Measurements from ENCODE around the gene ZBTB12. TPM values are rescaled to one million over a fixed set of nuclear protein-coding genes. Genes with fewer than 3 reads are reported as not detected.

ZBTB12 gene
- total and polyA plus RNA-seq, 10 of the 15 experiments (the other 5 are each of a cell fraction or from before 2014, with no cell fraction given), result 0.81 to 4.5 (median 1.7) TPM; not detected in 4

DNA sequence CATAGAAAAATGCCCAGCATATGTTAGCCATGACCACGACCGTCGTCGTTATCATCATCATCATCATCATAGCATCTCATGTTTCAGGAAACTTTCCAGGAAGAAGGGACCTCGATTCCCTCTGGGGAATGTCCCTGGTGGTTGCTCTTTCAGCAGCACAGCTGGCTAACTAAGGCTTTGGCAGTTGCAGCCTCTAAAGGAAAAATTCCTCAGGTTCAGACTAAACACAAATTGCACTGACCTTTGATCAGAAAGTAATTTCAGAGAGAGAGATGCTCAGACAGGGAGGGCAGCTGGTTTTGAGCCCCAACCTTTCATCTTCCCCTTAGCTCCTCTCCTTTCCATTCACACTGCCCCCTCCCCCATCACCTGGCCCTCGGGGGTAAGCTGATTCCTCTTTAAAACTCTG lies 38.4 kb upstream of the ZBTB12 start:
- Histone ChIP-seq H3K4me3 (no peak overlapping the region), H3K9ac (ENCODE audit: control insufficient read depth, insufficient read depth, low read length) (no peak overlapping the region), H3K79me2 (ENCODE audit: control insufficient read depth, insufficient read depth, low read length) (no peaks in the 10 kb centered on the region), H3K27ac (ENCODE audit: control insufficient read depth, insufficient read depth) (no peak overlapping the region), H3K36me3 (ENCODE audit: control insufficient read depth in 2 of 2, insufficient read depth in 2 of 2, low read length in 1 of 2) (no peaks in the 10 kb centered on the region), H3K4me2 (ENCODE audit: control insufficient read depth, insufficient read depth) (no peak overlapping the region), H3K27me3 (replicated peaks in 1 of 2; ENCODE audit: control insufficient read depth in 2 of 2, insufficient read depth in 2 of 2, low read length in 1 of 2) (peaks cover 0 to 4% of the 10 kb centered on the region in 2 experiments; a peak in 3 of 4 replicates), H4K20me1 (ENCODE audit: control insufficient read depth, insufficient read depth) (no peaks in the 10 kb centered on the region), H3K9me3 (replicated peaks; ENCODE audit: control insufficient read depth, insufficient read depth, low read length) (no peaks in the 10 kb centered on the region), H2AFZ (ENCODE audit: control insufficient read depth, low read depth, low read length) (no peak overlapping the region), H3K4me1 (ENCODE audit: control insufficient read depth, insufficient read depth, low read length) (no peaks in the 10 kb centered on the region)
- ChIA-PET CTCF (interaction anchor here (1.5 kb wide), 1 partner anchor 12 kb away, joined by 5 read pairs; no protein-coding TSS in a partner anchor), RAD21 (ENCODE audit: unreplicated experiment) (no interaction called here), POLR2A (no interaction called here), SMC1A (ENCODE audit: uncharacterized antibody, unreplicated experiment) (interaction anchor here (1.1 to 1.7 kb wide), 3 partner anchors 10 to 19 kb away, joined by 4 to 5 read pairs (median 4); partner anchors contain the start of genes NELFE and SKIC2)
- ATAC-seq (no peak), DNase-seq (ENCODE audit: low read depth, low spot score) (no peak), FAIRE-seq (no peak)
- intact Hi-C loops (cut with micrococcal nuclease; ENCODE audit: unreplicated experiment), result no loop called here
- BruUV-seq (replicated peaks), result no TSS peak
- WGBS (ENCODE audit: insufficient coverage, insufficient replicate concordance, low lambda C conversion rate, missing lambda C conversion rate), result 13% methylated on average over 6 of the region's 6 CpGs
- in situ Hi-C loops (cut with MboI), result no loop called here
- TF ChIP-seq BACH1 (IDR thresholded peaks at IDR 0.05; ENCODE audit: borderline replicate concordance) (no peak), KAT2A (conservative IDR thresholded peaks at IDR 0.05; ENCODE audit: control insufficient read depth, low read depth, low read length) (no peak), POU2F2 (IDR thresholded peaks at IDR 0.05; ENCODE audit: borderline replicate concordance, low read depth, low read length) (no peak), WRNIP1 (IDR thresholded peaks at IDR 0.05; ENCODE audit: borderline replicate concordance, low read depth, low read length) (no peak), YBX1 (IDR thresholded peaks at IDR 0.05) (no peak), SP1 (IDR thresholded peaks at IDR 0.05; ENCODE audit: low read depth, low read length) (no peak), ESRRA (IDR thresholded peaks at IDR 0.05; ENCODE audit: low read length) (no peak), STAT1 (conservative IDR thresholded peaks at IDR 0.05) (no peak), TCF12 (IDR thresholded peaks at IDR 0.05; ENCODE audit: low read depth, low read length) (no peak), IKZF2 (IDR thresholded peaks at IDR 0.05) (no peak), CREB1 (IDR thresholded peaks at IDR 0.05; ENCODE audit: low read depth) (no peak), BHLHE40 (IDR thresholded peaks at IDR 0.05; ENCODE audit: borderline replicate concordance in 1 of 2, low read depth in 2 of 2, low read length in 1 of 2) (no peak), PML (IDR thresholded peaks at IDR 0.05; ENCODE audit: low read length) (no peak), ZNF274 (IDR thresholded peaks at IDR 0.05; ENCODE audit: insufficient read depth, insufficient read length) (no peak), ZZZ3 (IDR thresholded peaks at IDR 0.05; ENCODE audit: control insufficient read depth, insufficient read length, low read depth) (no peak)
- TF ChIP-seq, protein P1, sequence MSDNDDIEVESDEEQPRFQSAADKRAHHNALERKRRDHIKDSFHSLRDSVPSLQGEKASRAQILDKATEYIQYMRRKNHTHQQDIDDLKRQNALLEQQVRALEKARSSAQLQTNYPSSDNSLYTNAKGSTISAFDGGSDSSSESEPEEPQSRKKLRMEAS (IDR thresholded peaks at IDR 0.05; ENCODE audit: low read depth, low read length), result no peak
- TF ChIP-seq, protein P2, sequence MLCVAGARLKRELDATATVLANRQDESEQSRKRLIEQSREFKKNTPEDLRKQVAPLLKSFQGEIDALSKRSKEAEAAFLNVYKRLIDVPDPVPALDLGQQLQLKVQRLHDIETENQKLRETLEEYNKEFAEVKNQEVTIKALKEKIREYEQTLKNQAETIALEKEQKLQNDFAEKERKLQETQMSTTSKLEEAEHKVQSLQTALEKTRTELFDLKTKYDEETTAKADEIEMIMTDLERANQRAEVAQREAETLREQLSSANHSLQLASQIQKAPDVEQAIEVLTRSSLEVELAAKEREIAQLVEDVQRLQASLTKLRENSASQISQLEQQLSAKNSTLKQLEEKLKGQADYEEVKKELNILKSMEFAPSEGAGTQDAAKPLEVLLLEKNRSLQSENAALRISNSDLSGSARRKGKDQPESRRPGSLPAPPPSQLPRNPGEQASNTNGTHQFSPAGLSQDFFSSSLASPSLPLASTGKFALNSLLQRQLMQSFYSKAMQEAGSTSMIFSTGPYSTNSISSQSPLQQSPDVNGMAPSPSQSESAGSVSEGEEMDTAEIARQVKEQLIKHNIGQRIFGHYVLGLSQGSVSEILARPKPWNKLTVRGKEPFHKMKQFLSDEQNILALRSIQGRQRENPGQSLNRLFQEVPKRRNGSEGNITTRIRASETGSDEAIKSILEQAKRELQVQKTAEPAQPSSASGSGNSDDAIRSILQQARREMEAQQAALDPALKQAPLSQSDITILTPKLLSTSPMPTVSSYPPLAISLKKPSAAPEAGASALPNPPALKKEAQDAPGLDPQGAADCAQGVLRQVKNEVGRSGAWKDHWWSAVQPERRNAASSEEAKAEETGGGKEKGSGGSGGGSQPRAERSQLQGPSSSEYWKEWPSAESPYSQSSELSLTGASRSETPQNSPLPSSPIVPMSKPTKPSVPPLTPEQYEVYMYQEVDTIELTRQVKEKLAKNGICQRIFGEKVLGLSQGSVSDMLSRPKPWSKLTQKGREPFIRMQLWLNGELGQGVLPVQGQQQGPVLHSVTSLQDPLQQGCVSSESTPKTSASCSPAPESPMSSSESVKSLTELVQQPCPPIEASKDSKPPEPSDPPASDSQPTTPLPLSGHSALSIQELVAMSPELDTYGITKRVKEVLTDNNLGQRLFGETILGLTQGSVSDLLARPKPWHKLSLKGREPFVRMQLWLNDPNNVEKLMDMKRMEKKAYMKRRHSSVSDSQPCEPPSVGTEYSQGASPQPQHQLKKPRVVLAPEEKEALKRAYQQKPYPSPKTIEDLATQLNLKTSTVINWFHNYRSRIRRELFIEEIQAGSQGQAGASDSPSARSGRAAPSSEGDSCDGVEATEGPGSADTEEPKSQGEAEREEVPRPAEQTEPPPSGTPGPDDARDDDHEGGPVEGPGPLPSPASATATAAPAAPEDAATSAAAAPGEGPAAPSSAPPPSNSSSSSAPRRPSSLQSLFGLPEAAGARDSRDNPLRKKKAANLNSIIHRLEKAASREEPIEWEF (IDR thresholded peaks at IDR 0.05; ENCODE audit: insufficient replicate concordance, low read depth, low read length), result no peak
- TF ChIP-seq, protein P3, sequence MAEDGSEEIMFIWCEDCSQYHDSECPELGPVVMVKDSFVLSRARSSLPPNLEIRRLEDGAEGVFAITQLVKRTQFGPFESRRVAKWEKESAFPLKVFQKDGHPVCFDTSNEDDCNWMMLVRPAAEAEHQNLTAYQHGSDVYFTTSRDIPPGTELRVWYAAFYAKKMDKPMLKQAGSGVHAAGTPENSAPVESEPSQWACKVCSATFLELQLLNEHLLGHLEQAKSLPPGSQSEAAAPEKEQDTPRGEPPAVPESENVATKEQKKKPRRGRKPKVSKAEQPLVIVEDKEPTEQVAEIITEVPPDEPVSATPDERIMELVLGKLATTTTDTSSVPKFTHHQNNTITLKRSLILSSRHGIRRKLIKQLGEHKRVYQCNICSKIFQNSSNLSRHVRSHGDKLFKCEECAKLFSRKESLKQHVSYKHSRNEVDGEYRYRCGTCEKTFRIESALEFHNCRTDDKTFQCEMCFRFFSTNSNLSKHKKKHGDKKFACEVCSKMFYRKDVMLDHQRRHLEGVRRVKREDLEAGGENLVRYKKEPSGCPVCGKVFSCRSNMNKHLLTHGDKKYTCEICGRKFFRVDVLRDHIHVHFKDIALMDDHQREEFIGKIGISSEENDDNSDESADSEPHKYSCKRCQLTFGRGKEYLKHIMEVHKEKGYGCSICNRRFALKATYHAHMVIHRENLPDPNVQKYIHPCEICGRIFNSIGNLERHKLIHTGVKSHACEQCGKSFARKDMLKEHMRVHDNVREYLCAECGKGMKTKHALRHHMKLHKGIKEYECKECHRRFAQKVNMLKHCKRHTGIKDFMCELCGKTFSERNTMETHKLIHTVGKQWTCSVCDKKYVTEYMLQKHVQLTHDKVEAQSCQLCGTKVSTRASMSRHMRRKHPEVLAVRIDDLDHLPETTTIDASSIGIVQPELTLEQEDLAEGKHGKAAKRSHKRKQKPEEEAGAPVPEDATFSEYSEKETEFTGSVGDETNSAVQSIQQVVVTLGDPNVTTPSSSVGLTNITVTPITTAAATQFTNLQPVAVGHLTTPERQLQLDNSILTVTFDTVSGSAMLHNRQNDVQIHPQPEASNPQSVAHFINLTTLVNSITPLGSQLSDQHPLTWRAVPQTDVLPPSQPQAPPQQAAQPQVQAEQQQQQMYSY (CRISPR knock-in tag; IDR thresholded peaks at IDR 0.05), result no peak

Data from GM12878 (cell line).